Type B pancreatic cell (in vitro differentiated cells): ENCODE measurements around the gene OTUD5. TPM values are rescaled to one million over a fixed set of nuclear protein-coding genes. Genes with fewer than 3 reads are reported as not detected.
"Not testable (repeated sequence)": the region's sequence is repeated elsewhere in the genome, so short reads cannot be mapped to it uniquely, and the experiment has no call there.

Source experiments
- DNase-seq: peaks from one replicate; pipeline ENCODE4 v3.0.0; 2021; ENCODE audit warnings: mixed read lengths; ENCODE audit not compliant: unreplicated experiment; ENCODE audit errors: extremely low spot score
- H3K27ac Mint-ChIP-seq: 2 replicates; pipeline ENCODE4 v1.8.0; 2021; ENCODE audit warnings: mild to moderate bottlenecking, mixed read lengths
- H3K27me3 Mint-ChIP-seq: 2 replicates; pipeline ENCODE4 v1.8.0; 2021; ENCODE audit warnings: mixed read lengths
- H3K36me3 Mint-ChIP-seq: 2 replicates; pipeline ENCODE4 v1.8.0; 2021; ENCODE audit warnings: mixed read lengths
- H3K4me1 Mint-ChIP-seq: one replicate; pipeline ENCODE4 v1.8.0; 2021; ENCODE audit warnings: mixed read lengths; ENCODE audit not compliant: unreplicated experiment
- H3K4me3 Mint-ChIP-seq: 2 replicates; pipeline ENCODE4 v1.8.0; 2021; ENCODE audit warnings: mild to moderate bottlenecking, mixed read lengths
- H3K9me3 Mint-ChIP-seq: 2 replicates; pipeline ENCODE4 v1.8.0; 2021; ENCODE audit warnings: mixed read lengths
- CTCF ChIP-seq: fragments of 200-600 bp; sonication (generic); conservative IDR thresholded peaks from 2 replicates; pipeline ENCODE4 v1.5.0; 2021; ENCODE audit warnings: antibody characterized with exemption, mild to moderate bottlenecking
- total RNA-seq: library from RNA; stranded (reverse); gene quantifications from 2 replicates; pipeline ENCODE4 v1.2.1, GENCODE V29; 2021; ENCODE audit warnings: low replicate concordance

The OTUD5 gene
- total RNA-seq, 1 donor from 2014 or later: 49.5 TPM

DNA sequence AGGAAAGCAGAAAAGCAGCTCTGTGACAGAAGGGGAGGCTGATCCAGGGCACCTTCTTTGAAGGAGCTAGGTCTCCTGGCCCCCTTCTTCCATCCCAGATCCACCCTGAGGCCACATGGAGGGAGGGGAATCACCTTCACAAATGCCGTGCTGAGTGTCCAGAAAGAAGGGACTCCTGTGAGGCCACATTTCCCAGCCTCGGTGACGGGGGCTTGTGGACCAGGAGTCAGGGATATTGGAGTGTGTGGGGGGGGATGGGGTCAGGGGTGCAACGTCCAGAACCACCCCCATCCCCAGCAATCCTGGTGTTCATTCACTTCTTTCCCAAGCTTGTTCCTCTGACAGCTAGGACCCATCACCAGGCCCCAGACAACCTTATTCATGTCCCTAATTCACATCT lies 64.5 kb downstream of the OTUD5 start:
- Mint-ChIP-seq H3K27ac (no peak overlapping the region), H3K9me3 (no peaks in the 10 kb centered on the region), H3K4me3 (peak overlapping the region; percentile 57)

GRCh38 chrX:48891402-48892288 lies 65.8 kb downstream of the OTUD5 start:
- DNase-seq: peak; percentile 84
- no peaks in the 10 kb centered on the region for H3K9me3 Mint-ChIP-seq
- H3K4me3 Mint-ChIP-seq: peak overlapping the region; percentile 80
- TF ChIP-seq CTCF: peak; percentile 64
- H3K36me3 Mint-ChIP-seq: peaks cover 4% of the 10 kb centered on the region
- H3K27me3 Mint-ChIP-seq: no peaks in the 10 kb centered on the region
- peak overlapping the region; percentile 74 for H3K27ac Mint-ChIP-seq
- peaks cover 8% of the 10 kb centered on the region for H3K4me1 Mint-ChIP-seq

More for the DNA sequence above, 64.5 kb downstream of the OTUD5 start:
- peaks cover 4% of the 10 kb centered on the region for H3K36me3 Mint-ChIP-seq
- peak; percentile 42 for DNase-seq
- peaks cover 8% of the 10 kb centered on the region for H3K4me1 Mint-ChIP-seq
- H3K27me3 Mint-ChIP-seq: no peaks in the 10 kb centered on the region
- no peak for TF ChIP-seq CTCF

DNA sequence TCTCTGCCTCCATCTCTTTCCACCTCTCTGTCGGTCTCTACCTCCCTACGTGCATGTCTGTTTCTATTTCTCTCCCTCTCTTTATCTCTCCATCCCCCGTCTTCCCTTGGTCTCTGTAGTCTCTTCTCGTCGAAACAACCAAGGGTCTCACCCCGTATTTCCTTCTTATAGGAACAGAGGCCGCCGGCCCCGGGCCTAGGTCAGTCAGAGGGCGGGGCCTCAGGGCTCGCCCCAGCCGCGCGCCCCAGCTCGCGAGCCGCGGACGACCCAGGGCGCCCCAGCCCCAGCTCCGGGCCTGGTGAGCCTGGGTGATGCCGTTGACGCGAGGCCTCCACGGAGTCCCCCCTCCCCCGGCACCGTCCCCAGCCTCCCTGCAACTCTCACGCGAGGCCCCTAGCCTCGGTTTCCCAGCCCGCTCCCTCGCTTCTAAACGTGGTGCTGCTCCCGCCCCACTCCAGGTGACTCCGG lies 66.4 kb downstream of the OTUD5 start:
- H3K9me3 Mint-ChIP-seq: no peaks in the 10 kb centered on the region

DNA sequence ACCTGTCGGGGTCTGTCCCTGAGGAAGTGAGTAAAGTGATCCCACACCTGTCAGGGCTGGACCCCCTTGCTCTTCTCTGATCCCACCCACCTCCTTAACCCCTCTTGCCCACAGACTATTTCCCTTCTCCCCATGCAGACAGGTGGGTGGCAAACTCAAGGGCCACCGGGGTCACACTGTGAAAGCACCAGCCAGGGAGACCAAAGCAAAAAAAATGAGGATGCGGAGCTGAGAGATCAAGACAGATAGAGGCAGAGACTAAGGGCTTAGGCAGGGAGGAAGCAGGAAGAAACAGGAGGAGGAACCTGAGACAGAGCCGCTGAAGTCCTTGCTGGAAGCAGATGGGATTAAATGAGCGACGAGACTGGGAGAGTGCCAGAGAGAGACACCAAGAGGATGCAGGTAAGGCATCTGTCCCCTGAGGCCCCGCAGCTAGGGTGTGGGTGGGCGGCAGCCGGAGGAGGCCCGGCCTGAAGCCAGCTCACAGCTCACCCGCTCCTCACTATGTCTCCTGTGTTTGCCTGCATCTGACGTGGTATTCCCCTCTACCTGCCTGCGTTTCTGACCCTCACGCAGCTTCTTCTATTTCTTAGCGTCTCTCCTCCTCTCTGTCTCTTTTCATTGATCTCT lies 67.0 kb downstream of the OTUD5 start:
- no peak for DNase-seq
- H3K27me3 Mint-ChIP-seq: no peaks in the 10 kb centered on the region
- peaks cover 8% of the 10 kb centered on the region for H3K4me1 Mint-ChIP-seq
- peaks cover 4% of the 10 kb centered on the region for H3K36me3 Mint-ChIP-seq
- H3K9me3 Mint-ChIP-seq: no peaks in the 10 kb centered on the region
- TF ChIP-seq CTCF: no peak
- H3K27ac Mint-ChIP-seq: peak overlapping the region; percentile 94
- H3K4me3 Mint-ChIP-seq: peak overlapping the region; percentile 88

More for the DNA sequence above, 66.4 kb downstream of the OTUD5 start:
- Mint-ChIP-seq H3K27ac (peak overlapping the region; percentile 94), H3K36me3 (peaks cover 4% of the 10 kb centered on the region), H3K27me3 (no peaks in the 10 kb centered on the region), H3K4me1 (peaks cover 8% of the 10 kb centered on the region), H3K4me3 (peak overlapping the region; percentile 88)
- peak; percentile 71 for DNase-seq
- TF ChIP-seq CTCF: no peak

GRCh38 chrX:48886586-48886985 lies 70.8 kb downstream of the OTUD5 start:
- not testable (repeated sequence) for DNase-seq, H3K27ac Mint-ChIP-seq, H3K27me3 Mint-ChIP-seq, H3K4me3 Mint-ChIP-seq, H3K4me1 Mint-ChIP-seq, H3K36me3 Mint-ChIP-seq, H3K9me3 Mint-ChIP-seq

DNA sequence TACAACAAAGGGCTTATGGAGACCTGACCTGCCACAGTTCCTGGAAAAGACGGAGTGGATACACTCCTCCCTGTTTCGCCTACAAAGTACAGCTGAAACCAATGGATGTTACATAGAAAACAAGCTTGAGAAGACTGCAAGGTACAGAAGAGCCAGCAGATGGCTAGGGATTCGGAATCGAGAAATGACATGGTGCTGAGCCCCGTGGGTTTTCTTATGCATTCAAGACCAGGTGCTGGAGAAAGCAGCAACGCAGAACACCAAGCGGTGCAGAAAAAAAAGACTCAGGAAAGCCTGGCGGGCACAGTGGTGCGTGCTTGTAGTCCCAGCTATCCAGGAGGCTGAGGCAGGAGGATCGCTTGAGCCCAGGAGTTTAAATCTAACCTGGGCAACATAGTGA lies 73.7 kb downstream of the OTUD5 start:
- no peak for DNase-seq
- H3K4me1 Mint-ChIP-seq: no peaks in the 10 kb centered on the region
- no peaks in the 10 kb centered on the region for H3K9me3 Mint-ChIP-seq
- no peak overlapping the region for H3K4me3 Mint-ChIP-seq
- H3K36me3 Mint-ChIP-seq: no peaks in the 10 kb centered on the region
- no peaks in the 10 kb centered on the region for H3K27me3 Mint-ChIP-seq
- H3K27ac Mint-ChIP-seq: no peak overlapping the region
- no peak for TF ChIP-seq CTCF

DNA sequence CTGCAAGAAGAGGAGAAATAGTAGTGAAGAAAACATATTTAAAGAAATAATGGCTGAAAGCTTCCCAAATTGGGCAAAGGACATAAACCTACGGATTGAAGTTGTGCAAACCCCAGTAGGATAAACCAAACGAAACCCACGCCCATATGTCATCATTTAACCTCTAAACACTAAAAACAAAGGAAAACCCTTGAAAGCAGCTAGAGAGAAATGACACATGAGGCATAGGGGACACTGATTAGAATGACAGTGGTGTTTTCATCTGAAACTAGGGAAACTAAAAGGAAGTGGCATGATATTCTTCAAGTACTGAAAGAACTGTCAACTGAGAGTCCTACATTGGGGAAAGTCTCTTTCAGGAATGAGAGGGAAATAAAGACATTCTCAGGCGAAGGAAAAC lies 80.5 kb downstream of the OTUD5 start:
- DNase-seq, H3K4me3 Mint-ChIP-seq, H3K4me1 Mint-ChIP-seq, H3K36me3 Mint-ChIP-seq, H3K27me3 Mint-ChIP-seq, H3K9me3 Mint-ChIP-seq, H3K27ac Mint-ChIP-seq: not testable (repeated sequence)
